Prostate gland (tissue), 2 donors: ENCODE results near the gene ASF1A. TPM values are rescaled to one million over a fixed set of nuclear protein-coding genes. Genes with fewer than 3 reads are reported as not detected.

Source experiments
- DNase-seq: peaks from one replicate; pipeline ENCODE4 v3.0.0-alpha.2; 2019; ENCODE audit warnings: low spot score
- H3K27ac ChIP-seq, 2 donors: fragments of 200-600 bp; sonication (generic); 2 replicates each; pipeline ENCODE4 v1.5.1; 2017 to 2019
- H3K27me3 ChIP-seq: fragments of 200-600 bp; sonication (generic); replicated peaks from 2 replicates; pipeline ENCODE4 v1.5.1; 2019; ENCODE audit not compliant: insufficient read depth
- H3K36me3 ChIP-seq, 2 donors: fragments of 200-600 bp; sonication (generic); 1 replicate in 1 of 2; 2 replicates in 1 of 2; pipeline versions ENCODE4 v1.5.1 to v1.8.1; 2017 to 2019
- H3K4me1 ChIP-seq: fragments of 200-600 bp; sonication (generic); replicated peaks from 2 replicates; pipeline ENCODE4 v1.5.1; 2019
- H3K4me3 ChIP-seq, 2 donors: fragments of 200-600 bp; sonication (generic); 2 replicates each; pipeline ENCODE4 v1.5.1; 2017 to 2019
- H3K9me3 ChIP-seq: fragments of 200-600 bp; sonication (generic); 2 replicates; pipeline ENCODE4 v1.5.1; 2017
- CTCF ChIP-seq, 4 experiments: fragments of 200-600 bp in 2 of 4; fragments of 450-650 bp in 2 of 4; sonication (generic) in 2 of 4; IDR thresholded peaks; 1 replicate in 3 of 4; 2 replicates in 1 of 4; pipeline ENCODE4 v1.5.1; 2016 to 2019; ENCODE audit warnings: antibody characterized with exemption in 4 of 4, mild to moderate bottlenecking in 2 of 4, moderate library complexity in 2 of 4
- POLR2A ChIP-seq: fragments of 450-650 bp; IDR thresholded peaks from one replicate; pipeline ENCODE4 v1.6.1; 2016; ENCODE audit warnings: antibody characterized with exemption, mild to moderate bottlenecking
- POLR2AphosphoS5 ChIP-seq: sonication (generic); formaldehyde crosslinking; IDR thresholded peaks from one replicate; pipeline ENCODE4 v1.6.1; 2017; ENCODE audit warnings: antibody characterized with exemption
- WGBS: methylation state at CpG from one replicate; pipeline ENCODE4 v1.1.5; 2018; 5-methylcytosine and 5-hydroxymethylcytosine counted together
- intact Hi-C: fragments of 100-400 bp; cut with DNase I; formaldehyde crosslinking; loops from one replicate; pipeline ENCODE4 v1.14.2; 2022
- total RNA-seq, 2 donors: library from RNA; depleted of rRNA; stranded (reverse); fragments of >200 nt; gene quantifications; one replicate each; pipeline ENCODE4 v1.1.0, GENCODE V29; 2016

Gene ASF1A
- total RNA-seq, 2 donors from 2014 or later = 12.5 to 15.6 TPM

- Histone ChIP-seq H3K9me3 (no peaks in the 10 kb centered on the region), H3K4me3 (no peak overlapping the region), H3K36me3 (no peaks in the 10 kb centered on the region), H3K4me1 (peaks cover 6% of the 10 kb centered on the region), H3K27me3 (no peaks in the 10 kb centered on the region), H3K27ac (no peak overlapping the region)
- TF ChIP-seq POLR2A (no peak), CTCF (IDR thresholded peaks at IDR 0.05) (no peak), POLR2AphosphoS5 (no peak)
- intact Hi-C loops = no loop called here
- WGBS = 97% methylated on average over 1 of the region's 1 CpG
- DNase-seq = no peak
Measured at GRCh38 chr6:118860363-118860762, 33.6 kb upstream of the ASF1A start.

- no peak overlapping the region for H3K4me3 ChIP-seq
- DNase-seq = no peak
- H3K36me3 ChIP-seq = no peaks in the 10 kb centered on the region
- no peak overlapping the region for H3K27ac ChIP-seq
- no peak for TF ChIP-seq CTCF (IDR thresholded peaks at IDR 0.05)
- no peak for TF ChIP-seq POLR2A
- TF ChIP-seq POLR2AphosphoS5 = no peak
- no peaks in the 10 kb centered on the region for H3K9me3 ChIP-seq
- H3K27me3 ChIP-seq = no peaks in the 10 kb centered on the region
- WGBS = 95% methylated on average over 10 of the region's 10 CpGs
- H3K4me1 ChIP-seq = peaks cover 6% of the 10 kb centered on the region
- intact Hi-C loops = no loop called here
Measured at GRCh38 chr6:118860880-118861279, 33.1 kb upstream of the ASF1A start.

- WGBS = 97% methylated on average over 4 of the region's 4 CpGs
- no peaks in the 10 kb centered on the region for H3K27me3 ChIP-seq
Measured at GRCh38 chr6:118862443-118862842, 31.5 kb upstream of the ASF1A start.

GRCh38 chr6:118864341-118865099 is 29.4 kb upstream of the ASF1A start:
- no peak overlapping the region for H3K4me3 ChIP-seq
- TF ChIP-seq POLR2A = no peak
- TF ChIP-seq POLR2AphosphoS5 = peak; percentile 31
- intact Hi-C loops = no loop called here
- H3K27me3 ChIP-seq = no peaks in the 10 kb centered on the region
- H3K4me1 ChIP-seq = peaks cover 6% of the 10 kb centered on the region
- H3K27ac ChIP-seq = no peak overlapping the region
- peak; percentile 33 for DNase-seq
- 49% methylated on average over 7 of the region's 7 CpGs for WGBS
- H3K36me3 ChIP-seq = no peaks in the 10 kb centered on the region
- no peaks in the 10 kb centered on the region for H3K9me3 ChIP-seq

More at GRCh38 chr6:118862443-118862842, 31.5 kb upstream of the ASF1A start:
- intact Hi-C loops = no loop called here
- peaks cover 6% of the 10 kb centered on the region for H3K4me1 ChIP-seq
- TF ChIP-seq POLR2A (no peak), POLR2AphosphoS5 (no peak), CTCF (IDR thresholded peaks at IDR 0.05) (no peak)
- no peak for DNase-seq
- H3K4me3 ChIP-seq = no peak overlapping the region
- no peak overlapping the region for H3K27ac ChIP-seq
- H3K36me3 ChIP-seq = no peaks in the 10 kb centered on the region
- H3K9me3 ChIP-seq = no peaks in the 10 kb centered on the region

- no peak overlapping the region for H3K4me3 ChIP-seq
- no peak for TF ChIP-seq POLR2A
- TF ChIP-seq CTCF (IDR thresholded peaks at IDR 0.05) = no peak
- no peak for TF ChIP-seq POLR2AphosphoS5
- peaks cover 6% of the 10 kb centered on the region for H3K4me1 ChIP-seq
- DNase-seq = no peak
- H3K36me3 ChIP-seq = no peaks in the 10 kb centered on the region
- 30% methylated on average over 2 of the region's 2 CpGs for WGBS
- no peaks in the 10 kb centered on the region for H3K27me3 ChIP-seq
- no peak overlapping the region for H3K27ac ChIP-seq
- intact Hi-C loops = no loop called here
- no peaks in the 10 kb centered on the region for H3K9me3 ChIP-seq
Measured at GRCh38 chr6:118865100-118865391, 28.9 kb upstream of the ASF1A start.
